ENCODE data around the gene CACNG5.

CACNG5 gene

DNA sequence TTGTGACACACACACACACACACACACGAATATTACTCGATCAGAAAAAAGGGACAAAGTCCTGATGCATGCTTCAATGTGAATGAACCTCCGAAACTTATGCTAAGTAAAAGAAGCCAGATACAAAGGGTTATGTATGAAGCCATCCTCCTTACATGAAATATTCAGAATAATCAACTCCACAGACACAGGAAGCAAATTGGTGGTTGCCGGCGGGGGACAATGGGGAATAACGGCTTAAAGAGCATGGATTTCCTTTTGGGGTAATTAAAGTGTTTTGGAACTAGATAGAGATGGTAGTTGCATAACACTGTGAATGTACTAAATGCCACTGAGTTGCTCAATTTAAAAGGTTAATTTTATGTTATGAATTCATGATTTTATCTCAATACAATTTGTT, 8.1 kb upstream of the CACNG5 start:
- no peak for DNase-seq (ENCODE audit: low spot score)

DNA sequence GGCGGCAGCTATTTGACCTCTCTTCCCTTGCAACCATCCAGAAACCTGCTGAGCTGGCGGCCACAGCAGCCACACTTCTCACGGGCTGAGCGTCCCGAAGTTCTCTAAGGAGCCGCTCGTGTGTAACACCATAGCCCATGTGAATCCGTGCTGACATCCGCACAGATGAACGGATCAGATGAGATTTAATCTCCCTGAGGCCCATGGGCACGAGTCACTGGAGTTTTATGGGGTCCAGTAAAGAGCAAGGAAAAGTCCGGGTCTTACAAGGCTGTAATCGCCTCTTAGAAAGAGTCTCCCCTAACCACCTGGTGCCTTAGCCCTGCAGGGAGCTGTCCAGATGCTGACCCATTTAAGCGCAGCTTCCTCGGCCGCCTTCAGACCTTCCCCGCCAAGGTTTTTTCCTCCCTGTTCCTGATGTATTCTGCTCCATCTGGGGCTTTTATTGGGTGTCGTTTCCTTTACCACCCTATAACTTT, 5.5 kb upstream of the CACNG5 start:
- DNase-seq (ENCODE audit: low spot score): peak; percentile 76

DNA sequence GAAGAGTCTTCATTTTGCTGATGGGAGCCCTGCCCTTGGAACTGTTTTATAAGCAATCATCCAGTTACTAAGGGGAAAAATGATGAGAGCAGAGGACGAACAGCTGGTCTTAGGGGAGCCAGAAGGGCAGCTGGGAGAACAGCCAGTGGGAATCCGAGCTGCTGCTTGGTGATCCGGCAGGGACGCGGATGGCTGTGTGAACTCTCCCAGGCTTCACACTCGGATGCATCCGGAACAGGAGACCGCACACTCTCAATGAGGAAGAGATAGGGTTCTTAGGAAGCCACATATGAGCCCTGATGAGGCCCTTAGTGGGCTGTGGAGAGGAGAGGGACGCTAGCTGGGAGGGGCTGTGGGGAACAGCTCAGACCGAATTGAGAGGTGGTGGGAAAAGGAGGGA, 5.0 kb upstream of the CACNG5 start:
- no peak for DNase-seq (ENCODE audit: low spot score)

DNA sequence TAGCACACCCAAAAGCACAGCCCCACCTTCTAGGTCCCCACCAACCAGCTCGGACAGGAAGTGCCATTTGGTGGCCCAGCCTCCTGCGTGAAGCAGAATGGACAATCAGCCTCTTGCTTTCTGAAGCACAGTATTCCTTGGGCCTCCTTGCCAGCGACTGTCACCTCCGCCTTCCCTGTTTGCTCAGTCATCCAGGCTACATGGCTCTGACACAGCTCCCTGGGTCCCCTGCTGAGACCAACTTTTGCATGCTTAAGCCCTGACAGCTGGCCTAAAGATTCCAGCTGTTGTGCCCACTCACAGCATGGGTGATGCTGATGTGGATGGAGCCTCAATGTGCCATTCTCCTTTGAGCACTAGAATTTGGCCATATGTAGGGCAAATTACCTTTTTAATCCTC, 4.5 kb upstream of the CACNG5 start:
- no peak for DNase-seq (ENCODE audit: low spot score)

DNA sequence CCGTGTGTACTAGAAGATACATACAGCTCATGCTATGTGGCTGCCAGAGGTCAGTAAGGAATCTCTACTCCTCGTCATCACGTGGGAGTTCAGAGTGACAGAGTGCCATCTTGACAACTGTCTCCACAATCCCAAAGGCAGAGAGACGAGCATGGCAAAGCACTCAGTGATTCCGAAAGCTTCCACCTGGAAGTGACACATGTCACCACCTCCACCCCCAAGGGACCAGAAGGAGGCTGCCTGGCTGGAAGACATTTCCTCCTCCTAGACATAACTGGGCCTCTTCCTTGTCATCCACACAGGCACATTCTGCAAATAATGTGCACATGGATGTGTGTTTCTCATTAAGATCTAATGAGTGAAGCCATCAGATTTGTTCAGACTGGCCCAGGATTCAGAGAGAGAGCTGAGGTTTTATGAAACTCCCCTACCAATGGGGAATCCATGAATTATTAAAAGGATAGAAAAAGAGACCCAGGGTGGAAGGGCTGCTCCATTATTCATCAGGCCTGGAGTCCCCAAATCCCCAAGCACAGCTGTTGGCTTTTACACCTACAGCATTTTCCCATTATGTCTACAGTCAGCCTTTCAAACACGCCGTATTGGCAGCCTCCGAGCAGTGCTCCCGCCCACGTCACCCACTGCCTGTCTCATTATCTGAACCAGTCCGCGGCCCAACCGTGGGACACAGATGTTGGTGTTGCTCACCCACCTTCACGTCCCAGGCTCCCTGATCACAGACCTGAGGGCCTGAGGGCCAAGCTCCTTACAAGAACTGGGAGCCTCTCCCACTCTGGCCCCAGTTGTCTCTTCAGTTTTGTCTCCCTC, 3.3 kb upstream of the CACNG5 start:
- DNase-seq (ENCODE audit: low spot score): no peak

DNA sequence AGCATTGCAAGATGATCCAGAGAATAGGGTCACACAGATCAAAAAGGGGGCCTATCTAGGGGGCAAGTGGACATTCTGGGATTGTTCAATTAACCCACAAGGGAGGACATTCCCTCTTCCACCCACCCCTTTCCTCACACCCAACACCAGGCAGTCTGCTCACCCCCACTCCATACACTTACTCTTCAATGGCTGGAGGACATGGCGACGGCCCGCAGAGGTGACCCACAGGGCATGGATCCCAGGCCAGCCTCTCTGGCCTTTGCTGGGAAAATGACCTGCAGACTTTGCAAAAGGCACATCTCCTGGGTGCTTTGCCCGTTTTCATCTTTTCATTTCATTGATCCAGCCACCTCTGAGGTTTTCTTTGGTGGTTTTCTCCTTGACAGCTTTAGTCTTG, 1.7 kb upstream of the CACNG5 start:
- DNase-seq (ENCODE audit: low spot score): no peak

DNA sequence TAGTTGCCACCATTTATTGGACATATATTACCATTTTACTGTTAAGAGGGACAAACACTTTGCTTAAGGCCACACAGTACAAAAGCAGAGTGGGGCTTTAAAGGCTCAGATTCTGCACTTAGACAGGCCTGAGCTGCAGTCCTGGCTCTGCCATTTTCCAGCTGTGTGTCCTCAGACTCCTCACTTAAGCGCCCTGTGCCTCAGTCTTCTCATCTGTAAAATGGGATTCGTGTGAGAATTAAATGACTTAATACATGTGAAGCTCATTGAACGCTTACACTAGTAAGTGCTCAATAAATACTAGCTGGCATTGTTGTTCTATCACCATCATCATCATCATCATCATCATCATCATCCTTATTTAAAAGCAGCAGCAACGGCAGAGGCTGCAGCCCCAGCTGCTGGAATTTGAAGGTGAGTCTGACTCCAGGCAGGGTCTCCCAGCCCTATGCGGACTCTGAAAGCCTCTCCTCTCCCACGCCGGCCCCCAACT, 445 bp upstream of the CACNG5 start:
- DNase-seq (ENCODE audit: low spot score): no peak

DNA sequence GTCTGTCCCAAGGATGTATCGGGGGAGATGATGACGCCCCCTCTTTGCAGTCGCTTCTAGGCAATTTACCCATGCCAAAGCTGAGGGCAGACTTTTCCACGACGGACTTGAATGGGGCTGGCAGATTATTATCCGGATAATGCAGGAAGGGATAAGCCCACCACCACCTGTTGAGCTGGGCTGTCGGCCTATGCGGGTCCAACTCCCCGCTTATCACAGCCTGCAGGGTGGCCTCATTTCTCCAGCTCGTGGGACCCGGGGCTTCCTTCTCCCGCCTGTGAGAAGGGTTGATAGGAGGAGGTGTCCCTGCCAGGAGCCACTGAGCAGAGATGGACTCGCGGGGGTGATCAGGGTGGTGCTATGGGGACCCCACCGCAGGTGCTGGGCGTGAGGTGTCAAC, 559 bp downstream of the CACNG5 start:
- DNase-seq (ENCODE audit: low spot score): no peak

DNA sequence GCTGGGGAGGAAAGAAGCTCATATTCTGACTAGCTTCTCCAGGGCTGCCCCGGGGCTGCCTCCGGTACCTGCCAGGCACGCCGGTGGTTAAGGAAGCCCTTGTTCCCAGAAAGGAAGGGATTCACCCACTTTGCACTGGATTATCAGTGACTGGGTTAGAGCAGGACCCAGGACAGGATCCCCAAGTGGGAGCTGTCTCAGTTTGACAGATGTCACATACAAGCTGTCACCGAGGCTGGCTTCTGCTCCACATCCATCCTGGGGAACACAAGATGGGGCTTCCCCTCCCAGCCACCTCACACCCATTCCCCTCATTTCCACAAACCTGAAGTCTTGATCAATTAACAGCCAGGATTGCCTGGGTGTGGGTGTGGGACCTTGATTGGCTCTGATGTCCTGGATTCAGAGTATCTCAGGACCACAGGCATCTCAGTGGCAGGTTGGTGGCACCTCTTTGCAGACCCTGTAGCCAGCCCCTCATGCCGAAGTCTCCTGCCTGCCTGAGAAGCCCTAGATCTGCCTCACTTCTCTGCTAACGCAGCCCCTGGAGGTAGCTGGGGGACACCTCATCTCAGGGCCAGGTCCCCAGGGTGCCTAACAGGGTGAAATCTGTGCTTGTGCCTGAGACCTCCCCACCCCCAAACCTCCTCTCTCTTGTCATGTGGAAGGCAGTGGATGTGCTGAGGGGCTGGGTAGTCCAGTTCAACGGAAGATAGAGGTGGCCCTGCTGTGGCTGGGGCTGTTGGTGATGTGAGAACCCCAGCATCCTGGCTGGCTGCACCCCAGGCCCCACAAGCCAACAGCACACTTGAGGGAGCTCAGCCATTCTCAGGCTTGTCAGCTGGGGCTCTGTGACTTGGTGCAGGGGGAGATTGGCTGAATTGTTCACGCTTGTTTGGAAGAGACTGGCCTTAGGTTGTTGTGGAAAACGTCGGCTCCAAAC, 1.4 kb downstream of the CACNG5 start:
- no peak for DNase-seq (ENCODE audit: low spot score)

DNA sequence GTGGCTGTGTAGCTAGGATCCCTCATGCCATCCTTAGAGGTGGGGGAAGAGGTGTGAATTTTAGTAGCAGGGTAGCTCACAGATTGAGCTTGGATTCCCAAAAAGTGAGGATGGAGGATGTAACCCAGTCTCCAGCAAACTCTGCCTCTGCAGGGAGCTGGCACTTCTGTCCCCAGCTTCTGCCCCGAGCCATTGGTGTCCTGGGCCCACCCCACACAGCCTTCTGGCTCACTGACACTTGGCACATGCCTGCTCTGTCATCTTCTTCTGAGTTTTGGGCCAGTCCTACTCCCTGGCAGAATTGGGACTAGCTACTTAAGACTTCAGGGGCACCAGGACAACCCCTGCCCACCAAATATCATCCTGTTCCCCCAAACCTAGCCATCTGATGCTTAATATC, 2.3 kb downstream of the CACNG5 start:
- no peak for DNase-seq (ENCODE audit: low spot score)

DNA sequence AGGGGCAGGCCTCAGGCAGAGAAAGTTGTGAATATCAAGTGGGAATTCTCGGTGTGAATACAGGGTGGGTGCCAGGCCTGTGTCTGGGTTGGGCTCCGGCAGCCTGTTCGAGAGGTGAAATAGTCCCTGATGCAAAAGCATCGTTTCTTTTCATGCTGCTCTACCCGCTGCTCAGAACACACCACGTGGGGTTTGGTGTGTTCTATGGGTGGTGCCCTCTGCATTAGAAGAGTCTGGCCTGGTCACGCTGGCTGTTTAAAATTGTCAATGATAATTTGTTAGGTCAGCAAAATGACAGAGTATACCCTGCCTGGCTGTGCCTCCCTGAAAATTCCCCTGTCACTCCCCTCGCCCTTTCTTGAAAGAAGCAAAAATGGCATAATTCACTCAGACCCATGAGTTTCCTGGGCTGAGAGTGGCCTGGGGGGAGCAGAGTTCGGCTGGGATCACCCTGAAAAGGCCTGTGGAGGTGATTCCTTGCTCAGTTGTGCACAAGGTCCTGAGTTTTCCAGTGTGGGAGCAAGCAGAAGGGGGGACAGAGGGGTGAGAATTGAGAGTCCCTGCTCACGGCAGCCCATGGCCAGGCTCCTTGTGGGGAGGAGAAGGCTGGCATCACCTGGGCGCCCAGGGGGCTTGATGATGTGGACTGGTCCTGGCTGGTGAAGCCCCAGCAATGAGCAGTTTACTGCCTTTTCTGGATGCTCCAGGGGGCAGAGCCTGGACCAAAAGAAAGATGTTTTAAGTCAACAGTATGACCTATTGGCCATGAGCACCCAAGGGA, 3.2 kb downstream of the CACNG5 start:
- no peak for DNase-seq (ENCODE audit: low spot score)

DNA sequence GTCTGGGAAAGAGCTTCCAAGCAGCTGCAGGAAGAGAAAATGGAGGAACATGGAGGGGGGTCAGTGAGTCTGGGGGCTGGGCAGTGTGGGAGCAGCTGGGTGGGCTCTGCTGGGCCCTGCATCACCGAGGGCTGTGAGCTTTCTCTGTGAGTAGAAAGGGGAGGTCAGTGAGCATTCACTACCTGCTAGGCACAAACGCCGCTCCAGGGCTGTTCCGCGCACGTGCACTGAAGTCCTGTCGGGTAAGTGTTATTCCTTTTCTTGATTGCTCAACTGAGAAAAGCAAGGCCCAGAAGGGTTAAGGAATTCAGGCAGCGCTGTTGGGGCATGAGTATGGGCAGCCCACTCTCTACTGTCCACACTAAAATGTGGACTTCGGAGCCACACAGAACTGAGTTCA, 4.7 kb downstream of the CACNG5 start:
- no peak for DNase-seq (ENCODE audit: low spot score)

DNA sequence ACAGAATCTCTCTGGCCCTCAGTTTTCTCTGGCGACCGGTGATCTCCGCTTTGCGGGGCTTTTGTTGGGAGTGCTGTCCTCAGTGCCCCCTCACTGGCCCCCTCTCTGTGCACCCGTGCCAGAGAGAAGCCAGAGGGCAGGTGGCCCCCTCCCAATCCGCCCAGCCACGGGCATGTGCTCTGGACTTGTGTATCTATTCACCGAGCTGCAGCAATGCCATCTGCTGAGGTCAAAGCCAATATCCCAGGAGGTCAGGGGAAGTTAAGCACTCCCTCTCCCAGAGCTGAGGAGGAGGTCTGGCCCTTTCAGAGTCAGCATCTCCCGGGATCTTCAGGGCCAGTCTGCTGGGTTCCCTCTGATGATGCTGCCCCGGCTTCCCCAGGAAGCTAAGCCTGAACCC, 5.1 kb downstream of the CACNG5 start:
- DNase-seq (ENCODE audit: low spot score): no peak

DNA sequence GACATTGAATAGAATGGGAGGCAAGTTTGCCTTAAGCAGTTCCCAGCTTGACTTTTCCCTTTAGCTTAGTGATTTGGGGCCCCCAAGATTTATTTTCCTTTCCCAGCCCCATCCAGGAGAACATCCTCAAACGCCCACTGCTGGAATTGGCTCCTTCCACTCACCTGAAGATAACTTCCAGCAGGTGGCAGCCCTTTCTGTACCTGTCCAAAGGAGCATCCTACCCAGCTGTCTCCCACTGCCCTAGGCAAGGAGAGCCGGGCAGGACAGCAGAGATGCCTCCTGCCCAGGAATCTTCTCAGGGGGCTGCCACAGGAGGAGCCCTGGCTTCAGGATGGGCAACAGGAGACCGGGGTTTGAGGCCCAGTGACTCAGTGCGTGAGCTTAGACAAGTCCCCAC, 6.4 kb downstream of the CACNG5 start:
- no peak for DNase-seq (ENCODE audit: low spot score)

DNA sequence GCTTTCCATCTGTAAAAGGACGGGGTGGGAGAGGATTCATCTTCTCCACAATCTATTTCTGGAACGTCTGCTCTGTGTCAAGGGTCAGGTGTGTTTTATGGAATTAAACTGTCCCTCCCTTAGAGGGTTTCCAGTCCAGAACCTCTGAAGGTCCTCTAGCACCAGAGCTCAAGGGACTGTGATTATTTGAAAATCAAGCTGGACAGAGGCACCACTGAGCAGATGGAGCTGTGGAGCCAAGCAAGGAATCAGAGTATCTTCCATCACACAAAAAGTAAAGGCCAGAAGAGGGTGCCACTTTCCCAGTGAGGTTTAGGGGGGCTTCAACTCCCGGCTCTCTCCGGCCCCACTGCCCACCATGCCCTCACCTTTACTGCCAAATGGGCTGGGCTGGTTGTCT, 6.8 kb downstream of the CACNG5 start:
- DNase-seq (ENCODE audit: low spot score): no peak

DNA sequence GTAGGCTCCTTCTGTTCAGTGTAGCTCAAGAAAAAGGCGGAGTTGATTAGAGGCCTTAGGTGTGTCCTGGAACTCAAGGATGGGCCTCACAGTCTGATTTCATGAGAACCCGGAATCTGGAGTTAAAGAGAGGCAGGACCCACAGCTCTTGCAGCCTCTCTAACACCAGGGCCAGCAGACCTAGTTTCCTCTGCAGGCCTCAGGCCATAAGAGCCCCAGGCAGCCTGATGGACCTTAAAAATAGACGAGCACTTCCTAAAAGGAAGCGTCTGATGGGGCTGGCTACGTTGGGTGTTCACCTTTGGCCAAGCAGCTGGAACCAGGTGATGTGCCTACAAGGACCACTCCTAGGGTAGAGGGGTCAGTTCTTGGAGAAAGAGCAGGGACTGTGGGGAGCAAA, 7.6 kb downstream of the CACNG5 start:
- DNase-seq (ENCODE audit: low spot score): no peak

DNA sequence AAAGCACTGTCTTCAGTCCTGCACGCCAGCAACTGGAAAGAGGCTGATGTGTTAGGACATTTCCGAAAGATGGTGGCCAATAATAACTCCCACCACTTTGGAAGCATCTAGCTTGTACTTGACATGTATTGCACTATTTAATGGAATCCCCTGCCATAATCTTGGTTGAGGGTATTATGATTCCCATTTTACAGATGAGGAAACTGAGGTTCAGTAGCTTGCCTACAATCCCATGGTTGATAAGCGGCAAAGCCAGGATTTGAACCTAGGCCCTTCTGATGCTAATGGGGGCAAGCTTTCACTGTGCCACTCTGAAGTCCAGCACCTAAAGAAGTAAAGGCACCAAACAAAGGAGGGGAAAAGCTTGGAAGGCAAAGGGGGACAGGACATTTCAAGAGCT, 8.0 kb downstream of the CACNG5 start:
- no peak for DNase-seq (ENCODE audit: low spot score)

DNA sequence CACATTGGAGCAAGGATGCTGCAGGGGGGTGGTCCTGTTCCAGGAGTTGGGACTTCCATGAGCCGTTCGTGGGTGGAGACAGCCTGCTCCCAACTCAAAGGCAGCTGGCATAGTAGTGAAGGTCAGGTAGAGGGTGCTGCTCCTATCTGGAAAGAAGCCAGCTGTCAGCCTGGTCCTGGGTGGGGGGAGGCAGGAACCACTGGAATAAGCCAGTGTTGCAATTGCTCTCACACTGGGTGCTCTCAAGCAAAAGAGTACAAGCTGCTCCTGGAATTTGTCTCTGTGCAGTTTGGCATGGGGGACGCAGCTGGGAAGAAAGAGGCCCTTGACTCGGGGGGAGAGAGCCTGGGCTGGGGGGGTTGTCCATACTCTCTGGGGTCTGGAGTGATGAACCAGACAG, 8.7 kb downstream of the CACNG5 start:
- DNase-seq (ENCODE audit: low spot score): no peak

DNA sequence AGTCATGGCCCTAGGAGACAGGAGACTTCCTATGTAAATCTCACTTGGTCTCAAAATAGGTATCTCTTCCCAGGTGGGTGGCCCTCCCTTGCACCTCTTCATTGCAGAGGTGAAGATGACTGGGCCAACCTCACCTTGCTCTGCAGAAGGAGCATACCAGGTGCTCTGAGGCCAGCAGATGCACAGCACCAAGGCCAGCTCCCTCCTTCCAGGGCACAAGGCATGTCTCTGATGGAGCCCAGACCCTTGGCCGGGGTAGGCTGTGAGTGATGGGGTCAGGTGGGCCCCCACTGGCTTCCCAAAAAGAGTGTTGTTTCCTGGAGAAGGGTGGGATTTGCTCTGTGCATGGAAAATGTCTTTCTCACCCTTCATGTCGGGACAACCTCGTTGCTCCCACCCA, 12.8 kb downstream of the CACNG5 start:
- DNase-seq (ENCODE audit: low spot score): no peak

DNA sequence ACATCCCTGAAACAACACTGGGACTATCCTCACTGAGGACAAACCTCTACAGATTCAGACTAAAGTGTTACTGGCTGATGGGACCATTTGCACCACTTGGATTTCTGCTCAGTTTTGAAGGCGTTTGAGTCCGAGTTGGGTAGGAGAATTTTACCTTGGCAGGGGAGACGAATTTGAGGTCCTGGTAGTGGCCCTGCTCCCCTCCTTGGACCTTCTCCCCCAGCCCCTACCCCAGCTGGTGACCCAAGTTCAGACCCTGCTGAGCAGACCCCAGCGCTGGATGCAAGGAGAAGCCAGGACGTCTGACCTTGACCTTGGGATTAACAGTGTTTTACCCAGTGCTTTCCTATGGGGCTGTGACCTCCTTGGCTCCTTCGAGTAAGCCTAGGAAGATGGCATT, 13.6 kb downstream of the CACNG5 start:
- no peak for DNase-seq (ENCODE audit: low spot score)

DNA sequence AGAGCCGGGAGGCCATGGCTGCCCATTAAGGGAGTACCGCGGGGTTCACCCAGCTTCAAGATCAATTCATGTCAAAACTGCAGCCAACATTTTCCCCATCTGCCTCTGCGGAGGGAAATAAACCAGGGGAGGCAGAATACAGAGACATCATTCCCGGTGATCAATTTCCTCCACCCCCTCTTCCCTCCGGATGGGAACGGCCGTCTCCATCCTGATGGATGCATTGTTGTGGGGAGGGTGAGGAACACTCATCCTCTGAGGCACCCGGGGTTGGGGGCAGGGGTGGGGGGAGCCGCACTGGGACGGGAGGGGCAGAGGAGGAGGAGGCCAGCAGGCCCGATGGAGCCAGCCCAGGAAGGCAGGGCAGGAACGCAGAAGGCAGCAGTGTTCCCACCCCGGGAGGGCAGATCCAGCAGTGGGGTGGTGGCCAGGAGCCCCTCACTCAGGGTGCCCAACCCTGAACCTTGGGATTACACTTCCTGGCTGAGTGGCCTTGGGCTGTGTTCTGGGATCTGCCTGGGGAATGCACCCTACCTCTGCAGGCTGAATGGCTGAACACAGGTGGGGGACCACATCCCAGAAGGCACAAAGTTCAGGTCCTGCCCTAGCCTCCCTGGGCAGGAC, 14.2 kb downstream of the CACNG5 start:
- no peak for DNase-seq (ENCODE audit: low spot score)

Data from AG08395 (cell line).